ENCODE results near the gene CHD3.
A peak's percentile ranks its signal among the peaks of the same experiment; 100 is the strongest.

The CHD3 gene

GRCh38 chr17:7841396-7841914, 47.1 kb upstream of the CHD3 start (continued):
- no peak for TF ChIP-seq ZNF148 (tag by site-specific recombination; IDR thresholded peaks at IDR 0.05; ENCODE audit: borderline replicate concordance)
- TF ChIP-seq ZNF10 (tag by site-specific recombination; IDR thresholded peaks at IDR 0.05) = no peak
- TF ChIP-seq ZNF654 (tag by site-specific recombination; IDR thresholded peaks at IDR 0.05; ENCODE audit: low read depth) = 0 out of 2 replicates have a peak, but pooled peaks have one; percentile 7
- no peak for TF ChIP-seq ZNF394 (tag by site-specific recombination; IDR thresholded peaks at IDR 0.05; ENCODE audit: borderline replicate concordance)
- no peak for TF ChIP-seq ZNF292 (tag by site-specific recombination; IDR thresholded peaks at IDR 0.05; ENCODE audit: borderline replicate concordance, low read depth)
- TF ChIP-seq ZNF501 (tag by site-specific recombination; IDR thresholded peaks at IDR 0.05) = no peak
- peak; percentile 58; the same call in 1 of the 2 replicates for TF ChIP-seq ZSCAN30 (tag by site-specific recombination; IDR thresholded peaks at IDR 0.05)
- TF ChIP-seq ZNF704 (tag by site-specific recombination; IDR thresholded peaks at IDR 0.05) = no peak
- TF ChIP-seq KLF10 (tag by site-specific recombination; IDR thresholded peaks at IDR 0.05) = no peak
- no peak for TF ChIP-seq ZNF677 (tag by site-specific recombination; IDR thresholded peaks at IDR 0.05)
- no peak for TF ChIP-seq ZNF664 (tag by site-specific recombination; IDR thresholded peaks at IDR 0.05)
- no peak for TF ChIP-seq ZIC2 (tag by site-specific recombination; IDR thresholded peaks at IDR 0.05)
- TF ChIP-seq ZNF621 (tag by site-specific recombination; IDR thresholded peaks at IDR 0.05) = no peak
- TF ChIP-seq ZNF324 (tag by site-specific recombination; IDR thresholded peaks at IDR 0.05) = no peak
- no peak for TF ChIP-seq ZBTB49 (tag by site-specific recombination; IDR thresholded peaks at IDR 0.05; ENCODE audit: low read depth)
- no peak for TF ChIP-seq SCRT1 (tag by site-specific recombination; IDR thresholded peaks at IDR 0.05; ENCODE audit: borderline replicate concordance)
- TF ChIP-seq ZNF529 (tag by site-specific recombination; IDR thresholded peaks at IDR 0.05; ENCODE audit: insufficient replicate concordance) = no peak
- no peak for TF ChIP-seq ZBTB7A (tag by site-specific recombination; IDR thresholded peaks at IDR 0.05; ENCODE audit: low read depth)
- no peak for TF ChIP-seq ZBTB26 (tag by site-specific recombination; optimal IDR thresholded peaks at IDR 0.05)
- TF ChIP-seq ZNF133 (tag by site-specific recombination; IDR thresholded peaks at IDR 0.05) = no peak
- no peak for TF ChIP-seq WT1 (tag by site-specific recombination; IDR thresholded peaks at IDR 0.05)
- TF ChIP-seq GLI4 (tag by site-specific recombination; IDR thresholded peaks at IDR 0.05) = peak; percentile 67; the same call in 1 of the 2 replicates
- TF ChIP-seq ZNF2 (tag by site-specific recombination; IDR thresholded peaks at IDR 0.05) = peak; percentile 25; the same call in 1 of the 2 replicates
- TF ChIP-seq ZFP3 (tag by site-specific recombination; IDR thresholded peaks at IDR 0.05; ENCODE audit: low read depth) = no peak
- TF ChIP-seq ZBTB44 (tag by site-specific recombination; IDR thresholded peaks at IDR 0.05) = no peak
- TF ChIP-seq HOXA7 (CRISPR knock-in tag; IDR thresholded peaks at IDR 0.05; ENCODE audit: borderline replicate concordance) = no peak
- 0 out of 2 replicates have a peak, but pooled peaks have one; percentile 30 for TF ChIP-seq REST (tag by site-specific recombination; IDR thresholded peaks at IDR 0.05)
- no peak for TF ChIP-seq ZNF239 (tag by site-specific recombination; IDR thresholded peaks at IDR 0.05)
- TF ChIP-seq PRDM1 (tag by site-specific recombination; IDR thresholded peaks at IDR 0.05) = no peak
